ENCODE results near the gene SLC24A3.

SLC24A3 gene

DNA sequence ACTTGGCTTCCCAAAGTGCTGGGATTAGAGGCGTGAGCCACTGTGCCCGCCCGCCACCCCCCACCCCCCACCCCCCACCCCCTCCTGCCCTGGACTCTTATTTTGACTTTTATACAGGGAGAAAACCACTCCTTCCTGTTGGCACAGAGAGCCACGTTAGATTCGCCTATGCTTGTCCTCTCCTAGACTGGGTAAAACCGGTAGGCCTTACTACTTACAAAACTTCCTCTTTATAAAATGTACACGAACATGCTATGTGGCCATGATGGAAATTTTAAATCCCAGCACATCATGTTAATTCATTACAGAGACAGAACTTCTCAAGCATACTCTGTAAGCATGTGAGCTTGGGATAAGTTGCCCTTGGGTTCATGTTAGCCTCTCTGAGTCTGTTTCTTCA, 124.2 kb downstream of the SLC24A3 start:
- in situ Hi-C loops (cut with MboI; ENCODE audit: low sequenced_read_pairs), result no loop called here

DNA sequence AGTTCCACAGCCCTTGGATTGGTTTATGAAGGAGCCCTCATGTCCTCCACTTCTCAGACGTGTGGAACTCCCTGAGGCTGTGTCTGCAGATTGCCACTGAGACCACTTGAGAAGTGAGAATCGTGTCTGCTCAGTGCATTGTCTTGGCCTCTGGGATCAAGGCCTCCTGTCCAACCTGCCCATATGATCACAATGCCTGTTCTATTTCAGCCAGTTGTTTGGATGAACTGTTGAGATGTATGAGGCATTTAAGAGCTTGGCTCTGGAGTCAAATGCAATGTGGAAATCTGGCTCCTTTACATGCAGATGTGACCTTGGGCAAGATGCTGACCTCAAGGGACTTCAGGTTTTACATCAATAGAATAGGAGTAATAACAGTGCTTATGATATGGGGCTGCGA, 125.9 kb downstream of the SLC24A3 start:
- in situ Hi-C loops (cut with MboI; ENCODE audit: low sequenced_read_pairs), result no loop called here

DNA sequence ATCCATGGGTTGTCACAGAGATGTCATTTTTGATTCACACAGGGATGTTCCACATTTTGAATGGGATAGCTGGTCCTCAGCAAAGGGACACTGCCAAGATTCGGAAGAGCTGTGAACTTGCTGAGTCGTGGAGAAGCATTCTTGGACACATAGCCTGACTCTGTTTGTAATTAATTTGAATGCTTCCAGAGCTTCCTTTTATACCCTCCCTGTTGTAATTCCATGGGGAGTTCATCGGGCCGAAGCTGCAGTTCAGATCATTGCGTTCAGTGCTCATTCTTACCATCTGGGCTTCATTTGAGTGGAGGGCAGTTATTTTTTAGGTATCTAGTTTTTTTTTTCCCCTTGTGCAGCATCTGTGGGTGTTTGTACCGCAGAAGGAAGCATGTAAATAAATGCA, 126.5 kb downstream of the SLC24A3 start:
- in situ Hi-C loops (cut with MboI; ENCODE audit: low sequenced_read_pairs), result no loop called here

DNA sequence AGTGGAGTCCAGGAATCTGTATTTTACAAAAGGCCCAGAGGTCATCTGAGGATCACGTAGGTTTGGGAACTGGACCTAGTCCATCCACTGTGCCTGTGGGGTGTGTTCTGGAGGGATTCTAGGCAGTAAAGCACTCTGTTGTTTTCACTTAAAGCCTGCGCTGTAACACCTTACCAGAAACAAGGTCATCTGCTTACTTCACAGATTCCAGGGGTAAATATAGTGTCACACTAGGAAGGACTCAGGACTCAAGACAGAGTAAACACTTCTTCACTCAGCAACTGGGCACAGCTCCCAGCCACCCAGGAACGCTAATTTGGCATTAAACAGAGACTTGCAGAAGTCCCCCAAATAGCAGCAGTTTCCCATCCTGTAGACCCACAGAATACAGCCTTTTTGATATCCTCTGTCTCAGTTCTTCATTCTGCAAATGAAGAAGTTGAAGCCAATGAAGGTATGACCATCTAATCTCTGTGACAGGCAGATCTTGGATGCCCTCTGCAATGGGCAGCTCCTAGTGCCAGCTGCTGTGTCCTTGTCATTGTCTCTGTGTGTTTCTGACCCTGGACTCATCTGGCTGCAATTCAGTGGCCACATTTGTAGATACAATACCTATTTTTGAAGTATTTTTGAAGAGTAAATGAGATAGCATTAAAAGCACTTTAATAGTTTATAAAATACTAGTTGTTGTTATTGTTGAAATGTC, 129.1 kb downstream of the SLC24A3 start:
- in situ Hi-C loops (cut with MboI; ENCODE audit: low sequenced_read_pairs), result no loop called here

DNA sequence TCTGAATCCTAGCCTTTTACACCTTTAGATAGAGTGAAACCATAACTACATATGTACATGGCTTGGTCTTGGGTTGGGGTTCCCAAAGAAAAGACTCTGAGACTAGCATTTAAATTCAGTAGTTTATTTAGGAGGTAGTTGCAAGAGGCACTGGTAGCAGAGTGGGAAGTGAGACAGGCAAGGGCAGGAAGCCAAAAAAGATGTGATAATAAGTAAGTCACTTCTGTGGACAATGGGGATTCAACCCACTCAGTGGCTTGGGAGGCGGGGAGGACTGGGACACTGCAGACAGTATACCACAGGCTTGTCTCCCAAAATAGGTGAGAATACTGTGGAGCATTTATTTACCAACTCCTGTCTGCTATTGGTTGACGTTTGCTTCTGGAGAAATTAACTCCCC, 131.9 kb downstream of the SLC24A3 start:
- in situ Hi-C loops (cut with MboI; ENCODE audit: low sequenced_read_pairs), result no loop called here

DNA sequence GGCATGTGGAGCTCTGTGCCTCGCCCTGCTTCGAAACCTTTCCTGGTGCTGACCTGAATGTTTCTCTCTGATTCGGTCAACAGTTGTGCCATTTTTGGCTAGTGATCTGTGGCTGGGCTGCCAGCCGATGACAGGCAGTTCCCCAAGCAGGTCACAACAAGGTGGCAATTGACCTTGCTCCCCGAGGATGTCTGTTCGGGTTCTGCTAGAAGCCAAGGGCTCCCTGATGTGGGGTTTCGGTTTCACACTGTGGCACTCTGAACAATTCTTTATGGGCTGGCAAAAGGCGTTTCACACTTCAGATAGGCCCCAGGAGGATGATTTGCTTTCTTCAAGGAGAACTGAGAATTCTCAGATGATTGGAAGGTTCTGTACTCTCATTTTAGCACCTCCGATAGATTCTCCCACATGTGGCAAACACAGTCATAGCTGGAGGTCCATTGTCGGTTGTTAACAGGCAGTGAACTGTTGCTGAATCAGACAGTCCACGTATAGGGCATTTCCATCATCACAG, 135.6 kb downstream of the SLC24A3 start:
- in situ Hi-C loops (cut with MboI; ENCODE audit: low sequenced_read_pairs), result no loop called here

DNA sequence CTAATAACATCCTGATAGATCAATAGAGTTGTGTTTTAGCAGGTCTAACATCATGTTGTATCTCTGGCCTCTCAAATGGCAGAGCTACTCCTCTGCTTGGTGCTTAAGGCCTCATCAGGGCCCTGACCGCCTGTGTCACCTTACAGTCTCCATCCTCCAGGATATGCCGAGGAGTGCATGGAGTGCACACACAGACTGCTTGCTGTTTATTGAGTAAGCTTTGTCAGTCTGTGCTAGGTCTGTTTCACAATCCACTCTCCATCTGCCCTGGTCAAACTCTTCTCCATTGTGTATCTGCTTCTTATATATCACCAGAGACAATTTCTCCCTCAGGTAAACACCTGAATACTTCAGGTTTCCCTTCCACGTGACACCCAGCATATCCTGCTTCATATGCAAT, 136.1 kb downstream of the SLC24A3 start:
- in situ Hi-C loops (cut with MboI; ENCODE audit: low sequenced_read_pairs), result no loop called here

DNA sequence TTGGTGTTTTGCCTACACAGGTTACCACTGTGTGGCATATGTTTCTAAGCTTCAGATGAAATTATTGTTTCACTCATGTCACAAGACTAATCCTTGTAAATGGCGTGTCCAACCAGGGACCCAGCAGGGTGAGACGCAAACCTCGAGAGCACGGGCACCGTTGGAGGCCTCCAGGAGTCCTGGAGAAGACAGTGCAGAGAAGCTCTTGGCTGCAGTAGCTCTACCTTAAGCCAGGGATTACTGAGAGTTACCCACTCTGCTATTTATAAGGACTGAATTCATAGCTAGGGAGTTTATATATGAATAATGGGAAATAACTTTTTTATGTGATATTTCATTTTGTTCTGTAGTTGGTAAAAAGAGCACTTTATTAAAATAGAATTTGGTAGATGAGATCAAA, 137.4 kb downstream of the SLC24A3 start:
- in situ Hi-C loops (cut with MboI; ENCODE audit: low sequenced_read_pairs), result no loop called here

DNA sequence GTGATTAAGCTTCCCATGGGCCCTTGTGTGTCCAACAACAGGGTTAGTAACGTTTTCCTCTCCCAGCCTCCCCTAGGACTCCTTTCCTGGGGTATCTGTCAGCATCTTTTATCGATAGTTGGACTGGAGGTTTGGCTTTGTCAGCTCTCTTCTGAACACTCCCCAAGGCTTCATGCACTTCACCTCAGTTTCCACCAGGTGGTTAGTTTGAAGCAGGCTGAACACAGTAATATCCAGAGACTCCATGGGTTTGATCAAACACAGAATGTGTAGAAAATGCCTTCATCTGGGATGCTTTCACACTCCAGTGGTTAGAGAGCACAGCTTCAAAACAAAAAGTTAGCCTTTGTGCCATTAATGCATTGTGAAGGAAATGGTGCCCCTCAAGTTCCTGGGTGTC, 139.1 kb downstream of the SLC24A3 start:
- in situ Hi-C loops (cut with MboI; ENCODE audit: low sequenced_read_pairs), result no loop called here

DNA sequence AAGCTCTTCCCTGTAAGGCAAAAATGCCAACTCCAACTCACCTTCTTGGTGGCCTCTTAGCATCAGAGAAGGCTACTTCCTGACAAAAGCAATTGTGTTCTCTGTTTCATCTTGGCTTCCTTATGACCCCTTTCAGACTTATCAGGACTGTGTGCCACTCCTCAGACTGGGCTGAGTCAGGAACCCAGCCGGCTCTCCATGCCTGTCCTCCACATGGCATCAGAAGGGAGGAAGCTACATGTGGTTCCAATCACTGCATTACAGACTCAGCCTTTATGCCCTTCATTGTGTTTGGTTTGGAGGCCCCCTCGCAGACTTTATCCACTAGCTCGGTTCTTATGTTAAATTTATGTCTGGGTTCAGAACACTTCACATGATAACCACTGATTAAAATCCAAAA, 142.5 kb downstream of the SLC24A3 start:
- in situ Hi-C loops (cut with MboI; ENCODE audit: low sequenced_read_pairs), result no loop called here

DNA sequence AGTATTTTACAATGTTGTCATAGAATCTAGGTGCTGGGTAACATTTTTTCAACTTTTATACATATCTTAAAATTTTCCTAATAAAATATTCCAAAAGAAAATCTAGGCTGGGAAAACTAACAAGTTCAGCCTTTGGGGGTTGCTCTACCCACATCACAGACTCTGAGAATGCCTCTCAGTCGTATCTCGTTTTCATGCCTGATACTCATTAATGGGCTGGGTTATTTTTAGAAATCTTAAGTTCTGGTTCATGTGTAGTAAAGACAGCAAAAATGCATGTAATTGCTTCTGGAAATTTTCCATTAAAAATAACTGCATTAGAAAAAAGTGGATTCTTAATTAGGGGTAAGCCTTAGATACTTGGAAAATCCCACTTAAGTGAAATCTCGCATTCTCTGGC, 149.3 kb downstream of the SLC24A3 start:
- in situ Hi-C loops (cut with MboI; ENCODE audit: low sequenced_read_pairs), result no loop called here

DNA sequence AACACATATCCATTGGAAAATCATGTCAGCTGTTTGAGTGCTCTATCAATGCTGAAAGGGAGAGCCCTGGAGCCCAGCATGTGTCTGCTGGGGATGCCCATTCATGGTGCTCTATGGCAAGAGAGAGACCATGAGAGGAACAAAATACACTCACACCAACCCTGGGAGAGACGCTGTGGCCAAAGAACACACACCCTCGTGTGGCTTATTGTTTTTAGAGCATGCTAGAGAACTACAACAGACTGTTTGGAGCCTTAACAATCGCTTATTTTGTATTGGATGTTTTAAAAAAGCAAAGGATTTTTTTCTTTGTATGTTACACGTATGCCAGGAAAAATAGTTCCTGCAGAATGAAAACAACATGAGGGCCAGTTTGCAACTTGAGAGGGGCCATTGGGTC, 151.0 kb downstream of the SLC24A3 start:
- in situ Hi-C loops (cut with MboI; ENCODE audit: low sequenced_read_pairs), result no loop called here

DNA sequence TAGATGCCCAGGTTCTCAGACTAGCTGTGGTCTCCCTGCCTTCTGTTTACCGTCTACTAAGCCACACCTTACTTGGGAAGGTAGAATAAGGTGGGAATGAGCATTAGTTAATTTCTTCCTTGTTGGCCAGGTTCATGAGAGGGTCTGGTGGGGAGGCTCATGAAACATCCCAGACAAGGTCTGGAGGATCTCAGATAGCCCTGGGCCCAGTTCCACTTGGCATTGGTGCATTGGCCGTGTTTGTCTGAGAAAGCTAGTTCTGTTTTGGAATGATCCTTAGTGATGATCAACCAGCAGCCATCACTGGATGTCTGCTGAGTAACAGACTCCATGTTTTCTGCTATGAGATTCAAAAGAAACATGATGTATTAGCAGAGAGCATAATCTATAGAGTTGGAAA, 155.1 kb downstream of the SLC24A3 start:
- in situ Hi-C loops (cut with MboI; ENCODE audit: low sequenced_read_pairs), result no loop called here

DNA sequence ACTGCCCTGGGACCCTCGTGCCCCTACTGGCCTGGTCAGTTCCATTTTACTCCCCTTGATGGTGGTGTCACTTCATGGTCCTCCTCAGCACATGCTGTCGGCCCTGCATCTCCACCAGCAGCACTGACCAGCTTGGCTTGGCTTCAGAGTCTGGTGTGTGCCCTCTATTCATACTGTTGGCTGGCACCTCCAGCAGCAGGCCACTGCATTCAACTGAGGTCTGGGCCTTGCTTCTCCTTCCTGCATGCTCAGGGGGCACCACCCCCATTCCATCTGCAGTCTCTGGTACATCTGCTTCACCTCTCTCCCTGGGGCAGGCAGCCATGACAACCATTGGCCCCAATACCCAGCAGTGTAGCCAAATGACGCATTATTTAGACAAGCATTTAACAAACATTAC, 155.9 kb downstream of the SLC24A3 start:
- in situ Hi-C loops (cut with MboI; ENCODE audit: low sequenced_read_pairs), result no loop called here

DNA sequence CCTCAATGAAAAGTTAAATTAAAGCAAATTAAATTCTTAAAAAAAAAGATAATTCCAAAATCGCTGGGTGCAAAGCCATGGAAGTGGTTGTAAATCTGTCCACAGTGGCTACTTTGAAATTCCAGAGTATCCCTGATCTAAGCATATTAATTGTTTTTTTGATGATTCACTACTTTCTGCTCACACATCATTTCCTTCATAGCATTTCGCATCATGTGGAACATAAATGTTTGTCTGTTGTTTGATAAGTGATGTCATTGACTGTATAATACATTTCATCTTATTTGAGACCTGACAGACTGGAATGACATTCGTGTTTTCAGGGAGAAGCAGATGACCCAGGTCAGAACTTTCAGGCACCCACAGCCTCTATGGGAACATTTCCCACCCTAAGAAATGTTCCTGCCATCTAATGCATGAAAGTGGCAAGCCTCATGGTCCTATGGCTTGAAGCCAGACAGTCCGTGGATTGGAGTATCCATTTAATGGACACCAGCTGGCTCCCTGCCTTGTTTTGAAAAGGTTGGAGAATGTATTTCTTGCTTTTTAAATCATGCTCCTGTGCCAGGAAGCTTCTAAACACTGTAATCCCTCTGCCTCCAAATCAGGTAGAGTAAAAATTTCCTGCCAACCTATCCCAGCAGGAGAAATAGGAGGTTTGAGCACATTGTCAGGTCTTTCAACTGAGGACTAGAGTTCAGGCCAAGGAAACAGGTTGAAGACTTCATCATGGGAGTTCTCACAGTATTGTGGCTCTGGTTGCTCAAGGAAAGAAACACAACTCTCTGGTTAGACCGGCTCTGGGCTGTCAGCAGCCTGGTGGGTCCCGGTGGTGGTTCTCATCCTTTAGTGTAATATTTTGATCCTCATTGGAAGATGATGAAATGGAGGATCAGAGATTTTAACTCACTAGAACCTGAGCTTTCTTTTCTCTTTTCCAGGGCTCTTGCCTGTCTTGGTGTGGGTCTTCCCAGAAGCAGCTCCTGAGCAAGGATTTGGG, 157.9 kb downstream of the SLC24A3 start:
- in situ Hi-C loops (cut with MboI; ENCODE audit: low sequenced_read_pairs), result no loop called here

DNA sequence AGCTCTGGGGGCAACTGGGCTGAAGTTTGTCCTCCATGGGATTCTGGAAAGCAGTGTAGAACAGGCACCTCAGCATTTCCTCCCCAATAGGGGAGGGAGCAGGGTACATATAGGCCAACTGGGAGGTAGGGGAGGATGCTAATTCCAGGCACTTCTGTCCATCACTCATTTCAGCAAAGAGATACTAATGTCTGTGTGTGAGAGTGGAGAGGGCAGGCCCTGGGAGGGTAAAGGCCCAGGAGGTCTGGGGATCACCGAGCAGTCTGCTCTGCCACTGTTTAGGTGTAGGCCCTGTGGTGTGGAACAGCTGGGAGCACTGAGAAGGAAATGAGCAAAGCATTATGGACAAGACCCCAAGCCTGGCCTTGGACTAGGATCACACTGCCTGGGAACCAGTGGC, 158.7 kb downstream of the SLC24A3 start:
- in situ Hi-C loops (cut with MboI; ENCODE audit: low sequenced_read_pairs), result no loop called here

DNA sequence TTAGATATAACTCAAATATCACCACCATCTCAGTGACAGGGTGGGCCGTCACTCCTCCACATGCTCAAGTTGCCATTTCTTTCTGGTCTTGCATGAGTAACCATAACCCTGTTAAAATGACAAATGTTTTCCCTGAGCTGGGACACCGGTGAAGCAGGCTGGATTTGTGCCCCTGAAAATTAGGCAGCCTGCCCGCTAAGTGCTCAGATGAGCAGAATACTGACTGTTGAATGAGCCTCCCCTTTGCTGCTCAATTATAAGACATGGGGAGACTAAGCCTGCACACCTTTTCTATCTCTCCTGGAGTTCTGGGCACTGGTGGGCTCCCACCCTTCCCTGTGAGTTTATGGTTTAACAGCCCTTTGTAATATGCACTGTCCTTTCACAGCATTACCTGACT, 161.8 kb downstream of the SLC24A3 start:
- in situ Hi-C loops (cut with MboI; ENCODE audit: low sequenced_read_pairs), result no loop called here

DNA sequence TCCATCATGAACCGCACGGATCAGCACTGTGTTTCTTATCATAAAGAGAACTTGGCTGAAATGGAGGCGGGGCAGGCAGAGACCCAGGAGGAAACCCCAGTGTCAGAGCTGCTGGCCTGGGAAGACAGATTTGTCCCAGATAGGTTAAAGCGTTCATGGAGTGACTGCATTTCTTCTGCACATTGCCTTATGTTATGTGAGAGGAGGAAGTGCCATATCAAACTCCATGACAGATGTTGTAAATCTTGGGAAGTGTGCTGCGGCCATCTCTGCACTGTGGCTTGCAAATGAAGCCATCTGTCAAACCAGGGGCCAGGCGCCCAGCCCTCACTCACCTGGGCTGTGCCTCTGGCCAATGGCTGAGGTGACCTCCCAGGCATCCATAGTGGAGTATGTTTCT, 163.0 kb downstream of the SLC24A3 start:
- in situ Hi-C loops (cut with MboI; ENCODE audit: low sequenced_read_pairs), result no loop called here

DNA sequence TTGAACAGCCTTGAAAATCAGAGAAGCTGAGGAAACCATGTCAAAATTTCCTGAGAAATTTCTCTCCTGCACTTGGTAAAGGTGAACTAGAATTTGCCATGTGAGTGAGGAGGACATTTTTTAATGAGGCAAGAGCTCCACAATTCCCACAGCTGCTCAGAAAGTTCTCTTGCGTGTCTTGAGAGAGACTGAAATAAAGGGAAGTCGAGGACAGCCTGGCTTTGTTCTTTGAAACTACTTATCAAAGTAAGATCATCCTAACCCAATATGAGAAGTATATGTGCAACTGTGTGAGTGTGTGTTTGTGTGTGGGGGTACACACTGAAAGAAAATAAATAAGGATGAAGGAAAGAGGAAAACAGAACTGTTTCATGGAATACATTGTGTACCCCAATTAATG, 163.4 kb downstream of the SLC24A3 start:
- in situ Hi-C loops (cut with MboI; ENCODE audit: low sequenced_read_pairs), result no loop called here

DNA sequence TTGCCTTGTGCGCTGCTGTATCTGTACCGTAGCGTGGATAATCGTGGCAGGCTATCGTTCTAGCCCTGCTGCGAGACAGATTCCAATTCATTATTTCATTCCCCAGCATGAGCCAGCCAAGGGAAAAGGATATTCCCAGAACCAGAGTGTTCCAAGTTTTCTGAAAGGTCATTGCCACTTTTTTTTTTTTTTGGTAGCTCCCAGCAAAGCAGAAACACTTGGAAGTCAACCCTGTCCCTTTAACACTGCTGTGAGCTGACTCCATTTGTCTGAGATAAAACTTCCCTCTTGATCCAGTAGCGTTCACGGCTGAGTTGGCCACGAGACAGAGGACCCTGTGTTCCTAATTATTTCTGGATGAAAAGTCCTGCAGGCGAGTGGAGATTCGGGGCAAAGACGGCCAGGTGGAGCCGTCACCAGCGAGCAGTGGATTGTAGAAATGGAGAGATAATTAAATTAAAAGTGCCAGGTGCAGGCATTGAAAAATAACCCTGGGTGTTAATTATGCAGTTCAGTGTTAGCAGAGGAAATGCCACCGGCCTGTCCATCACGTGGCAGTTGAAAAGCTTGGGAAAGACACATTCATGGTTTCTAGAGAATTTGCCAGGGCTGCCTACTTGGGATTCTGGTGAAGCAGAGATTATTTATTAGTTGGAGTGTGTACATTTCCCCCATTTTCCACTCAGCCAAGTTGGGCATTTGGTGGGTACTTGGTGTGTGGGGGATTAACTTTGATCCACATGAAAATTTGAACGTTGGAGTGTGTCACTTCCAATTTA, 164.2 kb downstream of the SLC24A3 start:
- in situ Hi-C loops (cut with MboI; ENCODE audit: low sequenced_read_pairs), result no loop called here

DNA sequence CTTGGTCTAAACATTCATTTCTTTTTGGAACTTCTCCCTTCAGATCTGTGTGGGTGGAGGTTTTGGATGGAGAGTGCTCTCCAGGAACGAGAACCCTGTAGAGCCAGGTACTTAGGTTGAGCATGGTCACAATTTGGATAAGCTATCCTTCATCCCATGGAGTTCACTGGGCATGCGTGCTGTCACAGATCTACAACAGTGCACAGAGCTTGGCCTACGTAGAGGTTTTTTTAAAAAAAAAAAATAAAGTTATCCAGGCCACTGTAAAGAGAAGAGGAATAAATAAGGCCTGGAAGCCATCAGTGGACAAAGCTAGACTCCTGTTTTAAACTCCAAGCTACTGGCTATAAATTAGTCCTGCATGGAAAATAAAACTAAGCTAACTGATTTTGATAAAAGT, 165.6 kb downstream of the SLC24A3 start:
- in situ Hi-C loops (cut with MboI; ENCODE audit: low sequenced_read_pairs), result no loop called here
